Ishikawa (cell line): ENCODE measurements around the gene CHCHD6.

Experiments
- CEBPB ChIP-seq: IDR thresholded peaks from 2 replicates; pipeline ENCODE4 v1.6.1; 2012
- CREB1 ChIP-seq: IDR thresholded peaks from 2 replicates; pipeline ENCODE4 v1.6.1; 2012; ENCODE audit warnings: low read depth
- EGR1 ChIP-seq: IDR thresholded peaks from 2 replicates; pipeline ENCODE4 v1.6.1; 2012
- EP300 ChIP-seq: IDR thresholded peaks from 2 replicates; pipeline ENCODE4 v1.6.1; 2012; ENCODE audit warnings: borderline replicate concordance
- FOXM1 ChIP-seq: IDR thresholded peaks from 2 replicates; pipeline ENCODE4 v1.6.1; 2012; ENCODE audit warnings: low read depth, borderline replicate concordance
- MAX ChIP-seq: IDR thresholded peaks from 2 replicates; pipeline ENCODE4 v1.6.1; 2012
- NFIC ChIP-seq: IDR thresholded peaks from 2 replicates; pipeline ENCODE4 v1.6.1; 2012
- RAD21 ChIP-seq: IDR thresholded peaks from 2 replicates; pipeline ENCODE4 v1.6.1; 2012; ENCODE audit warnings: low read depth
- REST ChIP-seq: IDR thresholded peaks from 2 replicates; pipeline ENCODE4 v1.6.1; 2012; ENCODE audit warnings: low read depth, mild to moderate bottlenecking
- TAF1 ChIP-seq: IDR thresholded peaks from 2 replicates; pipeline ENCODE4 v1.6.1; 2012; ENCODE audit warnings: low read depth, mild to moderate bottlenecking
- TCF12 ChIP-seq: IDR thresholded peaks from 2 replicates; pipeline ENCODE4 v1.6.1; 2012; ENCODE audit warnings: low read depth
- TEAD4 ChIP-seq: IDR thresholded peaks from 2 replicates; pipeline ENCODE4 v1.6.1; 2012
- USF1 ChIP-seq: IDR thresholded peaks from 2 replicates; pipeline ENCODE4 v1.6.1; 2012
- YY1 ChIP-seq: IDR thresholded peaks from 2 replicates; pipeline ENCODE4 v1.6.1; 2012; ENCODE audit warnings: low read depth
- ZBTB7A ChIP-seq: IDR thresholded peaks from 2 replicates; pipeline ENCODE4 v1.6.1; 2012; ENCODE audit warnings: low read depth

CHCHD6 gene

GRCh38 chr3:126956866-126957650 lies 253.0 kb downstream of the CHCHD6 start:
- no peak for TF ChIP-seq EGR1

- TF ChIP-seq REST (no peak), ZBTB7A (no peak), FOXM1 (no peak), USF1 (no peak), CREB1 (no peak), EP300 (no peak), YY1 (no peak), TAF1 (no peak), EGR1 (no peak), RAD21 (no peak), CEBPB (no peak), NFIC (no peak), TCF12 (no peak), TEAD4 (no peak), MAX (no peak)
Observed at GRCh38 chr3:126957776-126958637, 254.0 kb downstream of the CHCHD6 start.

GRCh38 chr3:126958638-126959085 lies 254.6 kb downstream of the CHCHD6 start:
- TF ChIP-seq EGR1 (no peak), RAD21 (no peak)

- TF ChIP-seq TAF1 (no peak), FOXM1 (no peak), TEAD4 (no peak), USF1 (no peak), YY1 (no peak), EP300 (no peak), EGR1 (no peak), REST (no peak), RAD21 (no peak), CEBPB (no peak)
Observed at GRCh38 chr3:126959136-126959920, 255.3 kb downstream of the CHCHD6 start.

GRCh38 chr3:126959921-126960603 lies 256.0 kb downstream of the CHCHD6 start:
- TF ChIP-seq TCF12 (no peak), FOXM1 (no peak), MAX (no peak), USF1 (no peak), EGR1 (no peak), CREB1 (no peak), RAD21 (no peak), NFIC (no peak), CEBPB (no peak), EP300 (no peak), REST (no peak), TAF1 (no peak), ZBTB7A (no peak), TEAD4 (no peak), YY1 (no peak)
